Left kidney (tissue), 2 donors: ENCODE data around the gene JAG1. TPM values are rescaled to one million over a fixed set of nuclear protein-coding genes. Genes with fewer than 3 reads are reported as not detected.
"Not testable (repeated sequence)": the region's sequence is repeated elsewhere in the genome, so short reads cannot be mapped to it uniquely, and the experiment has no call there.

Source experiments
- DNase-seq: peaks from one replicate; pipeline ENCODE4 v3.0.0-alpha.2; 2013
- polyA plus RNA-seq: library from polyadenylated mRNA; unstranded; fragments of 120-200 nt; gene quantifications from one replicate; pipeline ENCODE4 v1.2.1, GENCODE V29; 2013; ENCODE audit not compliant: insufficient read length

The JAG1 gene
- polyA plus RNA-seq, 1 donor: 213 TPM

GRCh38 chr20:10617549-10618133 is 56.2 kb downstream of the JAG1 start:
- not testable (repeated sequence) for DNase-seq

GRCh38 chr20:10616212-10616611 is 57.6 kb downstream of the JAG1 start:
- DNase-seq: no peak

- DNase-seq: no peak
Observed at GRCh38 chr20:10613911-10614310, 59.9 kb downstream of the JAG1 start.

GRCh38 chr20:10613426-10613825 is 60.4 kb downstream of the JAG1 start:
- not testable (repeated sequence) for DNase-seq

- DNase-seq: no peak
Observed at GRCh38 chr20:10611357-10611756, 62.4 kb downstream of the JAG1 start.

- no peak for DNase-seq
Observed at GRCh38 chr20:10610251-10610650, 63.5 kb downstream of the JAG1 start.

- no peak for DNase-seq
Observed at GRCh38 chr20:10609770-10610169, 64.0 kb downstream of the JAG1 start.

- DNase-seq: no peak
Observed at GRCh38 chr20:10609276-10609675, 64.5 kb downstream of the JAG1 start.

GRCh38 chr20:10605547-10606195 is 68.1 kb downstream of the JAG1 start:
- no peak for DNase-seq

GRCh38 chr20:10604865-10605440 is 68.8 kb downstream of the JAG1 start:
- DNase-seq: no peak

GRCh38 chr20:10603971-10604864 is 69.6 kb downstream of the JAG1 start:
- no peak for DNase-seq

- DNase-seq: no peak
Observed at GRCh38 chr20:10603378-10603777, 70.4 kb downstream of the JAG1 start.

GRCh38 chr20:10602221-10602871 is 71.5 kb downstream of the JAG1 start:
- DNase-seq: no peak

GRCh38 chr20:10597637-10598036 is 76.2 kb downstream of the JAG1 start:
- no peak for DNase-seq

- DNase-seq: no peak
Observed at GRCh38 chr20:10596710-10597121, 77.1 kb downstream of the JAG1 start.

GRCh38 chr20:10595985-10596384 is 77.8 kb downstream of the JAG1 start:
- no peak for DNase-seq

- no peak for DNase-seq
Observed at GRCh38 chr20:10595266-10595665, 78.5 kb downstream of the JAG1 start.

- DNase-seq: no peak
Observed at GRCh38 chr20:10594296-10594868, 79.4 kb downstream of the JAG1 start.

GRCh38 chr20:10591946-10592521 is 81.8 kb downstream of the JAG1 start:
- no peak for DNase-seq

- no peak for DNase-seq
Observed at GRCh38 chr20:10590950-10591671, 82.7 kb downstream of the JAG1 start.

GRCh38 chr20:10590446-10590845 is 83.4 kb downstream of the JAG1 start:
- not testable (repeated sequence) for DNase-seq
